Measurements from ENCODE around the gene HOXC4. TPM values are rescaled to one million over a fixed set of nuclear protein-coding genes. Genes with fewer than 3 reads are reported as not detected.
"Not testable (repeated sequence)": the region's sequence is repeated elsewhere in the genome, so short reads cannot be mapped to it uniquely, and the experiment has no call there.

HOXC4 gene
- total RNA-seq, 2 experiments from 2014 or later, result 0.15 to 0.23 TPM

DNA sequence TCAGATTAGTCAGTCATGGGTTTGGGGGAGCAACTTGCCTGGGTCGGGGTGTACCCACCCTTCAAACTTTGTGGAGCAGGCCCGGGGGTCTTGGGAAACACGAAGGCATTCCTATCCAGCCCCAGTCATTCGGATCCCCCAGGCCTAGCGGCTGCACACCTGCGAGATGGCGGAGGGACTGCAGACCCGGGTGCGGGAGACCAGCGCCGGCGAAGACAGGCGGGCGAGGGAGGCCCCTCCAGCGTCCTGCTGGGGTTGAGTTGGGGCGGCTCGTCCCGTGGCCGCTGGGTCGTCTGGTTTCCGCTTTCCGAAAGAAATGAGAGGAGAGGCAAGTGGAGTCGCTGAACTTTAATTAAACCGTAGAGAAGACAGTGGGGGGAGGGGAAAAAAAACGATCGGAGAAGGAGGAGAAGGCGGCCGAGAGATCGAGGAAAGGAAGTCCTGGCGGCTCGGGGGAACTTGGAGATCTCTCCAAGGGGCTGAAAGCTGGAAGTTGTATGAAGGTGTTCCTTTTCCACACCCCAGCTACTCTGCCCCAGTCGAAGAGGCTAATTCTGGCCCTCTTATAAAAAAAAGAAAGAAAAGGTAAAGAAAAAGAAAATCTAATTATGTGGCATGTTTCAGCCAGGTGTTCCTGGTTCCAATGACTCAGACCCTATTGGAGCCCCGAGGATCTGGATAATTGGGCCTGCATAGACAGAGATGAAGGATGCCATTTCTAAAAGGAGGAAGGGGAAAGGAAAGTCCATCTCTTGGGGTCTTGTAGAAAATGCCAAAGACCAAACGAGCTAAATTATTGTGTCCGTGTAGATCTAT is 28.2 kb downstream of the HOXC4 start:
- H3K36me3 Mint-ChIP-seq (ENCODE audit: low read depth); H3K9me3 Mint-ChIP-seq: not testable (repeated sequence)
- Mint-ChIP-seq H3K27me3 (peaks cover 38% of the 10 kb centered on the region), H3K27ac (peak overlapping the region; percentile 73), H3K4me3 (peak overlapping the region; percentile 74), H3K4me1 (peaks cover 15% of the 10 kb centered on the region)
- POLR2A ChIA-PET, result interaction anchor here (0.6 kb wide), 1 partner anchor 448 kb away, joined by 3 read pairs; no protein-coding TSS in a partner anchor
- CTCF ChIA-PET, result interaction anchor here (0.6 kb wide), 1 partner anchor 10 kb away, joined by 3 read pairs; no protein-coding TSS in a partner anchor
- DNase-seq, result peak; percentile 25

DNA sequence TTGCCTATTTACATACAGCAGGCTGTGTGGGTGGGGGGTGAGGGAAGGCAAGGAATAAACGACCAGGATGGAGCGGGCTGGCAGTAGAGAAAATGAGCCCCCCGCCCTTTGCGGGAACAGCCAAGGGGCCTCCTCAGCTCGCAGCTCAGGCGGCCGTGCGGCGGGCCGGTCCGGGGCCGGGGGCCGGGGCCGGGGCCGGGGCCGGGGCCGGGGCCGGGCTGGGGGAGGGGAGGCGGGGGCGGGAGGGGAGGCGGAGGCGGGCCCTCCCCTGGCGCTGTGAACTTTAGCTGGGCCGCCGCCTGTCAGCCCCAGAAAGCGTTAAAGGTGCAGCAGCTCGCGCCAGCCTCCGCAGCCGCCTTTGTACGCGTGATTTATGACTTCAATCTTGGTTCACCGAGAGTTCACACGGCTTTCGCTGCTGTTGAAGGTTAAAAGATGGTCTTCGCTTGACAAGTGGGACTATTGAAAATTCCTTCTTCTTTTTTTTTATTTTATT is 28.8 kb downstream of the HOXC4 start:
- peak; percentile 40 for DNase-seq
- H3K9me3 Mint-ChIP-seq, result no peaks in the 10 kb centered on the region
- POLR2A ChIA-PET, result interaction anchor here (0.6 kb wide), 1 partner anchor 447 kb away, joined by 3 read pairs; no protein-coding TSS in a partner anchor
- peak overlapping the region; percentile 73 for H3K27ac Mint-ChIP-seq
- CTCF ChIA-PET, result interaction anchor here (0.6 kb wide), 1 partner anchor 10 kb away, joined by 3 read pairs; no protein-coding TSS in a partner anchor
- peak overlapping the region; percentile 74 for H3K4me3 Mint-ChIP-seq
- peaks cover 38% of the 10 kb centered on the region for H3K27me3 Mint-ChIP-seq
- H3K36me3 Mint-ChIP-seq (ENCODE audit: low read depth), result no peaks in the 10 kb centered on the region
- H3K4me1 Mint-ChIP-seq, result peaks cover 15% of the 10 kb centered on the region

DNA sequence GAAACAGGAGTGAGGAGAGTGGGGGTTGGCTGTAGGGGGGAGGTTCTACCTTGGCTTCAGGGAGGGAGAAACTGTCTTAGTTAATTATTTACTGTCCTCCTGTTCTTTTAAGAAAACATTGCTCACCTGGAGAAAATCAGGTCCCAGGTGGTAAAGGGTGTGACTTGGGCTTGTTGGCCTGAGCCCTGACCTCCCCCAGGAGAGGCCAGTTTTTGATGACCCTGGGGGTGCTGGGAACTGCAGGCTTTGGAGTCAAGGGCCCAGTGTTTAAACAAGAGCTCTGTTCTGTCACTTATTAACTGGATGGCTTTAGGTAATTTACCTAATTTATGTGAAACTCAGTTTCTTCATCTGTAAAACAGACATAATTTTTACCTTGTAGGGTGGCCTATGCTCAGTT is 34.4 kb downstream of the HOXC4 start:
- CTCF ChIA-PET; H3K4me1 Mint-ChIP-seq; H3K9me3 Mint-ChIP-seq; POLR2A ChIA-PET; H3K36me3 Mint-ChIP-seq (ENCODE audit: low read depth); H3K27ac Mint-ChIP-seq; H3K4me3 Mint-ChIP-seq; DNase-seq: not testable (repeated sequence)
- H3K27me3 Mint-ChIP-seq, result peaks cover 58% of the 10 kb centered on the region

DNA sequence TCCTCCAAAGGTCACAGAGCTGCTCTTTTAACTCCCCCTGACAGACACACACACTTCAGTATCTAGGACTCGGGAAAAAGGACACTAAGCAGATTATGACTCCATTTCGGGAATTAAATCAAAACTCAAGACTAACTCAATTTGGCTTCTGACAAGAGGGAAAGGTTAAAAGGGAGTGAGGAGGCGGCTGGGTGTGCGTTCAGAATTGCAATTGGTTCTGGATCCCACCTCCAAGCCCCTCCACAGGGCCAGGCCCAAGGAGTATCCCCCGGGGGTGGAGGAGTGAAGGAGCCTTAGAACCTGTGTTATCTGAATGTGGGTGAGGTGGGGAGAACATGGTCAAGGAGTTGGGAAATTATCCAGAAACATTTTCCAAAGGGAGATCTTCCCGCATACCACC is 35.8 kb downstream of the HOXC4 start:
- H3K4me1 Mint-ChIP-seq; CTCF ChIA-PET; H3K36me3 Mint-ChIP-seq (ENCODE audit: low read depth); H3K4me3 Mint-ChIP-seq; POLR2A ChIA-PET; DNase-seq; H3K27ac Mint-ChIP-seq; H3K9me3 Mint-ChIP-seq: not testable (repeated sequence)
- H3K27me3 Mint-ChIP-seq, result peaks cover 52% of the 10 kb centered on the region

DNA sequence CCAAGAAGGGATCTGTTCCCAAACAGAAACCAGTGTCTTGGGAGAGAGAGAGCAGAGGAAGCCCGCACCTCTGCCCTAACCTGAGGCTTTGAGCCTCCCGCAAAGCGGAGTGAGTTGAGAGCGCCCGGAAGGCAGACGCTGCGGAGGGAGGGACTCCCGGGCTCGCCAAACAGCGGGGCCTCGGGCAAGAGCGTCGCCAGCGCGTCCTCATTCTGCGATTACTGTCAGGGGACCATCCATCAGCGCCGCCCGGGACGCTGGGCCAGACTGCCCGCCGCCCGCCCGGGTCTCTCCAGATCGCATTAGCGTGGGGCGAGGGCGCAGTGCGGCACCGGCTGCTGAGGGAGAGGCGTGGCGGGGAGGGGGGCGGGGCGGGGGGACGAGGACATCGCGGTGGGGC is 36.7 kb downstream of the HOXC4 start:
- H3K4me3 Mint-ChIP-seq; H3K9me3 Mint-ChIP-seq; H3K36me3 Mint-ChIP-seq (ENCODE audit: low read depth); H3K27ac Mint-ChIP-seq; POLR2A ChIA-PET; DNase-seq; CTCF ChIA-PET; H3K4me1 Mint-ChIP-seq: not testable (repeated sequence)
- peaks cover 48% of the 10 kb centered on the region for H3K27me3 Mint-ChIP-seq

DNA sequence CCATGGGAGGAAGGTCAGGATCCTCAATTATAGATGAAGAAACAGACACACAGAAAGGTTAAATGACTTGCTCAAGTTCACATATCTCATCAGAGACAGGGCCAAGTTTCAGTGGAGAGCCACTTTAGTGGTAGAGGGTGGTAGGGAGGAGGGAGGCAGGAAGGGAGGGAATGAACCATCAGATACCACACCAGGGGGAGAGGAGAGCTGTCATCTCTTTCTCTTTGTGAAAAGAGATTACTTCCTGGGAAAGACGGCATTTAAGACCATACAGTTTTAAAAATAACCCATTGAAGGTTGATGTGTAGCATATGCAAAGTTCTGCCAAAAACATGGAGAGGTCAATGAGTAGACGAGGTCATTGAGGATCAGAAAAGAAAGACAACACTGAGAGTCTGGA is 39.3 kb downstream of the HOXC4 start:
- H3K27ac Mint-ChIP-seq; DNase-seq; H3K9me3 Mint-ChIP-seq; H3K4me1 Mint-ChIP-seq; CTCF ChIA-PET; H3K4me3 Mint-ChIP-seq; H3K36me3 Mint-ChIP-seq (ENCODE audit: low read depth); POLR2A ChIA-PET: not testable (repeated sequence)
- peaks cover 44% of the 10 kb centered on the region for H3K27me3 Mint-ChIP-seq

DNA sequence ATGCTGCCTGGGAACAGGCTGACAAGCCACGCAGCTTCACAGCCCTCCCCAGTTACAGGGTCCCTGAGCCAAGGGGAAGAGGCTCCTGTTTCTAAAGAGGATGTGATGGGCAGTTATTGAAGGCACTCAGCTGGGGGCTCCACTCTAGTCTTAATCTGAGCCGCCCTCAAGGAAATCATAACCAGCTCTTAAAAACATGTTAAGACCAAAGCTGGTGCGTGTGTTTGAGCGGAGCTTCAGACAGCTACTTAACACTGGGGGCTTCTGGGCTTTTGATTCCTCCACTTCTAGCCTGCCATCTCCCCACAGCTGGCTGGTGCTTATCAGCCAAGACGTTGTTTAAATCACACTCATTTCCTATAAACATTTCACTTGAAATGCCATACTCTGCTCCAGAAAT is 42.3 kb downstream of the HOXC4 start:
- peaks cover 30% of the 10 kb centered on the region for H3K27me3 Mint-ChIP-seq
- H3K36me3 Mint-ChIP-seq (ENCODE audit: low read depth); H3K9me3 Mint-ChIP-seq; DNase-seq; H3K27ac Mint-ChIP-seq; CTCF ChIA-PET; H3K4me1 Mint-ChIP-seq; POLR2A ChIA-PET; H3K4me3 Mint-ChIP-seq: not testable (repeated sequence)

DNA sequence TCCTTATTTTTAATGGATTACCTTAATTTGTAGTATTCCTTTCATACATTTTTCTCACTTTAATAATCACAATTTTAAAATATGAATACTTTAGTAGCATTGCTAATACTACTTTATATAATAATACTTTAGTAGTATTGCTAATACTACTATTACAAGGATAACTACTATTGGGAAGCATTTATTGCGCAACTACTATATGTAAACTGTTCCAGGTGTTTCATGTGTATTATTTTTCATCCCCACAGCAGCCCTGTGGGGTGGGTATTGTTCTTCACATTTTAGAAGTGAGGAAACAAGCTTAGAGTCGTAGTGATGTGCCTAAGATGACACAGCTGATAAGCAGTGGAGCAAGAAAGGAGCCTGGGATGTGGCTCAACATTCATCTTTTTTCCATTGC is 45.0 kb downstream of the HOXC4 start:
- CTCF ChIA-PET, result interaction anchor here (0.6 kb wide), 1 partner anchor 48 kb away, joined by 3 read pairs; no protein-coding TSS in a partner anchor
- H3K4me3 Mint-ChIP-seq; H3K4me1 Mint-ChIP-seq; H3K27ac Mint-ChIP-seq; POLR2A ChIA-PET; DNase-seq; H3K36me3 Mint-ChIP-seq (ENCODE audit: low read depth); H3K9me3 Mint-ChIP-seq: not testable (repeated sequence)
- H3K27me3 Mint-ChIP-seq, result peaks cover 38% of the 10 kb centered on the region

DNA sequence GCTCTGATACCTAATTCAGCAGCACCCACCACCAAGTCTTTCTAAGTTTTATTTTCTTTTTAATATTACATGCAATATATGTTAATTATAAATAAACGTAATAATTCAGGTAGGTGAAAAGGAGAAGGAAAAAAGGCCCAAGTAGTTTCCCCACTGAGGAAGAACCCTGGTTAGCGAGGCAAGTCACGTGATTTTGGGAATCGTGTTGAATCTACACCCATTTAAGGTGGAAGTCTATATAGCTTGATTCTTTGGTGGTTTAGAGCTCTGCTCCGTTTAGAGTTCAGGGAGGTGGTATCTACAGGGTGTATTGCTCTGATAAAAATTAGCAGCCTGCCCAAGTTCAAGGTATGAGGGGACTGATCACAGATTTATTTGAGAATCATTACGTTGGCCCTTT is 47.0 kb downstream of the HOXC4 start:
- CTCF ChIA-PET; H3K4me1 Mint-ChIP-seq; H3K9me3 Mint-ChIP-seq; H3K36me3 Mint-ChIP-seq (ENCODE audit: low read depth); POLR2A ChIA-PET; H3K4me3 Mint-ChIP-seq; H3K27ac Mint-ChIP-seq; DNase-seq: not testable (repeated sequence)
- H3K27me3 Mint-ChIP-seq, result peaks cover 39% of the 10 kb centered on the region

DNA sequence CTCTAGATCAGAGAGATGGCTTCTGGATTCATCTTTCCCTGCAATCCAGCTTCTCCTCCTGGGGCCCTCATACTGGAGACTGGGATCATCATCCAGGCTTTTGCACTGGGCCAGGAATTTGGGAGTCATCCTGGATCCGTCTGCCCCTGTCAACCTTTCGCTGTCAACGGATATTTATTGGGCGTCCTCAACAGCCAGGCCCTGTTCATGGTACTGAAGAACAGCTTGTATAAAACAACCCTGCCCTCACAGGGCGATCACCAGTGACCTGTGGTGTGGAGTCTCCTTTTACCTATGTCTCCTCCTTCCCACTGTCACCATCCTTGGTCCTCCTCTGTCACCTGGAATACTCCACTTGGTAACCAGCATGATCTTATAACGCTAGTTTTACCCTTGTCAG is 48.6 kb downstream of the HOXC4 start:
- H3K27me3 Mint-ChIP-seq, result peaks cover 46% of the 10 kb centered on the region
- H3K4me3 Mint-ChIP-seq; H3K27ac Mint-ChIP-seq; CTCF ChIA-PET; H3K4me1 Mint-ChIP-seq; H3K36me3 Mint-ChIP-seq (ENCODE audit: low read depth); H3K9me3 Mint-ChIP-seq; POLR2A ChIA-PET; DNase-seq: not testable (repeated sequence)

DNA sequence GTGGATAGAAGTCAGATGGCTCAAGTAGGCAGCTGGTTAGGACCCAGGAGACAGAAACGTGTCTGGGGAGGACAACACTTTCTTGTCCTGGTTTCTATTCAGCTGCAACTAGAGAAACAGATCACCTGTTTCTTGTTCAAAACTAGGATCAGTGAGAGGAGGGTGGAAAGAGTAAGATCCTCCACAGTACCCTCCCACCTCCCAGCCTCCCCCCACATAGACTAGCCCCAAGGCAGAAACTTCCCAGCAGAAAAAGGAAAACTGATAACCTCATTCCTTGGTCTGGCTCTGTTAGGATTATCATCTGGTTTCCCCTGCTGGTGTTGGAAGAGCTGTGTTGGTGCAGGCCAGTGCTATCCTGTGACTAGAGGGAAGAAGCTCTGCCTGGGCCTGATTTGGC is 50.2 kb downstream of the HOXC4 start:
- POLR2A ChIA-PET; H3K4me1 Mint-ChIP-seq; H3K9me3 Mint-ChIP-seq; H3K4me3 Mint-ChIP-seq; H3K36me3 Mint-ChIP-seq (ENCODE audit: low read depth); DNase-seq; H3K27ac Mint-ChIP-seq: not testable (repeated sequence)
- peaks cover 60% of the 10 kb centered on the region for H3K27me3 Mint-ChIP-seq
- CTCF ChIA-PET, result interaction anchor here (0.7 kb wide), 1 partner anchor 97 kb away, joined by 3 read pairs; no protein-coding TSS in a partner anchor

Measured in activated CD4-positive, alpha-beta memory T cell treated with anti-CD3 and anti-CD28 coated beads, Interleukin-2, amount 10 ng/mL, durations not matched to agents 7 days and 5 days (primary cell).